ENCODE results near the gene DOCK8.
A peak's percentile ranks its signal among the peaks of the same experiment; 100 is the strongest.

Gene DOCK8

GRCh38 chr9:437574-438001 is 222.9 kb downstream of the DOCK8 start:
- TF ChIP-seq, protein P1, sequence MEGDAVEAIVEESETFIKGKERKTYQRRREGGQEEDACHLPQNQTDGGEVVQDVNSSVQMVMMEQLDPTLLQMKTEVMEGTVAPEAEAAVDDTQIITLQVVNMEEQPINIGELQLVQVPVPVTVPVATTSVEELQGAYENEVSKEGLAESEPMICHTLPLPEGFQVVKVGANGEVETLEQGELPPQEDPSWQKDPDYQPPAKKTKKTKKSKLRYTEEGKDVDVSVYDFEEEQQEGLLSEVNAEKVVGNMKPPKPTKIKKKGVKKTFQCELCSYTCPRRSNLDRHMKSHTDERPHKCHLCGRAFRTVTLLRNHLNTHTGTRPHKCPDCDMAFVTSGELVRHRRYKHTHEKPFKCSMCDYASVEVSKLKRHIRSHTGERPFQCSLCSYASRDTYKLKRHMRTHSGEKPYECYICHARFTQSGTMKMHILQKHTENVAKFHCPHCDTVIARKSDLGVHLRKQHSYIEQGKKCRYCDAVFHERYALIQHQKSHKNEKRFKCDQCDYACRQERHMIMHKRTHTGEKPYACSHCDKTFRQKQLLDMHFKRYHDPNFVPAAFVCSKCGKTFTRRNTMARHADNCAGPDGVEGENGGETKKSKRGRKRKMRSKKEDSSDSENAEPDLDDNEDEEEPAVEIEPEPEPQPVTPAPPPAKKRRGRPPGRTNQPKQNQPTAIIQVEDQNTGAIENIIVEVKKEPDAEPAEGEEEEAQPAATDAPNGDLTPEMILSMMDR (IDR thresholded peaks at IDR 0.05; ENCODE audit: insufficient read depth, missing control alignments) = no peak
- DNase-seq (ENCODE audit: insufficient read length, low spot score) (no peak), FAIRE-seq (no peak)

DNA sequence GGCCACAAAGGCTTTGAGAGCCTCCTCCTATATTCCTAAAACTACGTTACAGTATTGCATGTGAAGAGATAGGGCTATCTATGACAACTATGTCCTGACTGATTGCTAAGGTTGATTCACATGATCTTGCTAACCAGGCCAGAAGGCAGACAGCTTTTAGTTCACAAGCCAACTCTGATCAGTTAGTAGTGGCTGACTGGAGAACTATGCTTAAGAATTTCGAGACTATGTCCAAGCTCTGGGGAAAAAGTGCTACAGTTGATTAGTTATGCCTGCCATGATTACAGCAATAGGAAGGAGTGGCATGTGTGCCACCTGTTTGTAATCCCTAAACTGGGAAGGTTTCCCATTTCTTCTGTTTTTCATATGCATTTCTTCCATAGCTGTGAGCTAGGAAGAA is 223.4 kb downstream of the DOCK8 start:
- DNase-seq (ENCODE audit: insufficient read length, low spot score) = no peak
- FAIRE-seq = peak; percentile 44

GRCh38 chr9:438961-439768 is 224.5 kb downstream of the DOCK8 start:
- no peak for DNase-seq (ENCODE audit: insufficient read length, low spot score)
- TF ChIP-seq, protein P1 (IDR thresholded peaks at IDR 0.05; ENCODE audit: insufficient read depth, missing control alignments) = no peak
- FAIRE-seq = no peak

More for the DNA sequence above, 223.4 kb downstream of the DOCK8 start:
- TF ChIP-seq, protein P1 (IDR thresholded peaks at IDR 0.05; ENCODE audit: insufficient read depth, missing control alignments) = no peak

- TF ChIP-seq, protein P1 (IDR thresholded peaks at IDR 0.05; ENCODE audit: insufficient read depth, missing control alignments) = no peak
- FAIRE-seq = no peak
These were observed 226.5 kb downstream of the DOCK8 start for GRCh38 chr9:441126-441525.

DNA sequence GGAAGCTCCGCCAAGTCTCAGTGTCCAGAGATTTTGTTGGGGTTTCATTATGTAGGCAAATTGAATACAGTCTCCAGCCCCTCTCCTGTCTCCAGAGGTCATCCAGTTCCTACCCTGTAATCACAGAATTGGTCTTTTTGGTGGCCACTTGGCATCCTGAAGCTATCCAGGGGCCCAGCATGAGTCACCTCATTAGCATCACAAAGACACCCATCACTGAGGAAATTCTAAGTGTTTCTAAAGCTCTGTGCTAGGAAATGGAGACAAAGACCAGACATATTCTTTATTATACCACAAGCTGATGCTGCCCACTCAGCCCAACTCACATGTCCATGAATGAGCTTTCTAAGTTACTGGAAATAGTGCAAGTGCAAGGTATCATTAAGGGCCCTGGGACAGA is 229.9 kb downstream of the DOCK8 start:
- DNase-seq (ENCODE audit: insufficient read length, low spot score) = no peak
- FAIRE-seq = no peak
- TF ChIP-seq, protein P1 (IDR thresholded peaks at IDR 0.05; ENCODE audit: insufficient read depth, missing control alignments) = no peak

More at GRCh38 chr9:441126-441525, 226.5 kb downstream of the DOCK8 start:
- DNase-seq (ENCODE audit: insufficient read length, low spot score) = no peak

GRCh38 chr9:445033-445432 is 230.4 kb downstream of the DOCK8 start:
- TF ChIP-seq, protein P1 (IDR thresholded peaks at IDR 0.05; ENCODE audit: insufficient read depth, missing control alignments) = no peak
- FAIRE-seq (no peak), DNase-seq (ENCODE audit: insufficient read length, low spot score) (no peak)

DNA sequence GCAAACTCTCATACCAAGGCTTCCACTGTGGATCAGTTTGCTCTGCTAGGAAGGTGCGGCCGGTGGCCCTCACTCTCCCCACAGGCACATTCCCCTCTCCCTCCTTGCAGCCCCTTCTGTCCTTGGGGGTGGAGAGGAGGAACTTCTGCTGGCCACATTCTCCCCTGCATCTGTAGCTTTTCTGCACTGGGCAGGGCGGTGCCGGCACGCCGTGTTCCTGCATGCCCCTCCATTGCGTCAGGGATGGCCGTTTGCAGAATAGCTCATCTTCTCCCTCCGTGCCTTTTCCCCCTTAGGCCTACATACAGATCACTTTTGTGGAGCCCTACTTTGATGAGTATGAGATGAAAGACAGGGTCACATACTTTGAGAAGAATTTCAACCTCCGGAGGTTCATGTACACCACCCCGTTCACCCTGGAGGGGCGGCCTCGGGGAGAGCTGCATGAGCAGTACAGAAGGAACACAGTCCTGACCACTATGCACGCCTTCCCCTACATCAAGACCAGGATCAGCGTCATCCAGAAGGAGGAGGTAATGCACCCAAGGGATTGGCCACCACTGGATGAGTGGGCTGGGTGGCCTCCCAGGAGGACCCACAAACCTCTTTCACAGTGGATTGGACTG is 231.5 kb downstream of the DOCK8 start:
- no peak for FAIRE-seq
- no peak for DNase-seq (ENCODE audit: insufficient read length, low spot score)
- TF ChIP-seq, protein P1 (IDR thresholded peaks at IDR 0.05; ENCODE audit: insufficient read depth, missing control alignments) = no peak
